ENCODE results near the gene CNTFR. TPM values are rescaled to one million over a fixed set of nuclear protein-coding genes. Genes with fewer than 3 reads are reported as not detected.

CNTFR gene
- total and polyA plus RNA-seq, 10 of the 15 experiments (the other 5 are each of a cell fraction or from before 2014, with no cell fraction given): not detected

GRCh38 chr9:34558364-34558763 is 31.2 kb downstream of the CNTFR start (continued):
- TF ChIP-seq ETV6 (conservative IDR thresholded peaks at IDR 0.05 in 1 of 2, IDR thresholded peaks at IDR 0.05 in 1 of 2; ENCODE audit: borderline replicate concordance in 1 of 2, low read depth in 1 of 2) (no peak), CBX5 (IDR thresholded peaks at IDR 0.05; ENCODE audit: low read depth) (no peak), TBL1XR1 (IDR thresholded peaks at IDR 0.05; ENCODE audit: low read depth, low read length) (no peak), TAF1 (IDR thresholded peaks at IDR 0.05; ENCODE audit: borderline replicate concordance, low read depth, low read length) (no peak)

GRCh38 chr9:34557426-34558321 is 31.9 kb downstream of the CNTFR start:
- ChIA-PET CTCF (no interaction called here), POLR2A (no interaction called here), SMC1A (ENCODE audit: uncharacterized antibody, unreplicated experiment) (no interaction called here), RAD21 (ENCODE audit: unreplicated experiment) (no interaction called here)
- Histone ChIP-seq H3K79me2 (ENCODE audit: control insufficient read depth, insufficient read depth, low read length) (no peaks in the 10 kb centered on the region), H3K27ac (ENCODE audit: control insufficient read depth, insufficient read depth) (no peak overlapping the region), H4K20me1 (ENCODE audit: control insufficient read depth, insufficient read depth) (no peaks in the 10 kb centered on the region; the same call in none of the 2 replicates), H3K9me3 (replicated peaks; ENCODE audit: control insufficient read depth, insufficient read depth, low read length) (peaks cover 6% of the 10 kb centered on the region; the same call in 2 of the 3 replicates), H3K36me3 (ENCODE audit: control insufficient read depth in 2 of 2, insufficient read depth in 2 of 2, low read length in 1 of 2) (no peaks in the 10 kb centered on the region), H2AFZ (ENCODE audit: control insufficient read depth, low read depth, low read length) (no peak overlapping the region), H3K4me3 (no peak overlapping the region), H3K9ac (ENCODE audit: control insufficient read depth, insufficient read depth, low read length) (no peak overlapping the region), H3K4me1 (ENCODE audit: control insufficient read depth, insufficient read depth, low read length) (no peaks in the 10 kb centered on the region), H3K27me3 (replicated peaks in 1 of 2; ENCODE audit: control insufficient read depth in 2 of 2, insufficient read depth in 2 of 2, low read length in 1 of 2) (peaks cover 0 to 7% of the 10 kb centered on the region in 2 experiments), H3K4me2 (ENCODE audit: control insufficient read depth, insufficient read depth) (no peak overlapping the region)
- in situ Hi-C loops (cut with MboI) (no loop called here), intact Hi-C loops (cut with micrococcal nuclease; ENCODE audit: unreplicated experiment) (no loop called here)
- no TSS peak for BruUV-seq (replicated peaks)
- WGBS (ENCODE audit: insufficient coverage, insufficient replicate concordance, low lambda C conversion rate, missing lambda C conversion rate): 48% methylated on average over 19 of the region's 19 CpGs
- no peak for TF ChIP-seq CEBPB (IDR thresholded peaks at IDR 0.05; ENCODE audit: borderline replicate concordance in 1 of 2, low read depth in 2 of 2, low read length in 2 of 2)
- 0 out of 2 replicates have a peak, but pooled peaks have one; percentile 39 for TF ChIP-seq NR2F1 (conservative IDR thresholded peaks at IDR 0.05)
- no peak for DNase-seq (ENCODE audit: low read depth, low spot score)
- ATAC-seq: no peak
- FAIRE-seq: no peak
